ENCODE measurements around the gene NEK7. TPM values are rescaled to one million over a fixed set of nuclear protein-coding genes. Genes with fewer than 3 reads are reported as not detected.

NEK7 gene
- total RNA-seq, 1 experiment from 2014 or later = 51.1 TPM

GRCh38 chr1:198157241-198157846 is 546 bp downstream of the NEK7 start:
- POLR2A ChIA-PET = interaction anchor here (0.6 to 8.1 kb wide), 49 partner anchors 10 to 528 kb away, joined by 3 to 159 read pairs (median 5); partner anchors contain the start of gene C1orf53
- Mint-ChIP-seq H3K4me1 (ENCODE audit: insufficient read depth, unreplicated experiment) (peaks cover 42% of the 10 kb centered on the region), H3K9me3 (ENCODE audit: unreplicated experiment) (no peaks in the 10 kb centered on the region), H3K27me3 (ENCODE audit: insufficient read depth, unreplicated experiment) (no peaks in the 10 kb centered on the region), H3K36me3 (ENCODE audit: insufficient read depth, unreplicated experiment) (no peaks in the 10 kb centered on the region), H3K4me3 (ENCODE audit: unreplicated experiment) (peak overlapping the region; percentile 85), H3K27ac (ENCODE audit: low read depth, unreplicated experiment) (peak overlapping the region; percentile 86)
- no TSS peak for BruUV-seq (replicated peaks)
- peak; percentile 98 for DNase-seq (ENCODE audit: unreplicated experiment)
- no peak for TF ChIP-seq CTCF (IDR thresholded peaks at IDR 0.05; ENCODE audit: unreplicated experiment)
- CTCF ChIA-PET = interaction anchor here (0.7 to 4.6 kb wide), 8 partner anchors 9 to 307 kb away, joined by 3 to 15 read pairs (median 4); partner anchors contain the start of gene C1orf53
- intact Hi-C loops (cut with micrococcal nuclease) = loop anchor here (2.0 to 10.0 kb wide), 11 partner anchors 55 to 633 kb away; no protein-coding TSS in a partner anchor

- intact Hi-C loops (cut with micrococcal nuclease) = loop anchor here (2.0 to 10.0 kb wide), 13 partner anchors 55 to 633 kb away; no protein-coding TSS in a partner anchor
- peak overlapping the region; percentile 86 for H3K27ac Mint-ChIP-seq (ENCODE audit: low read depth, unreplicated experiment)
- DNase-seq (ENCODE audit: unreplicated experiment) = peak; percentile 49
- no peaks in the 10 kb centered on the region for H3K27me3 Mint-ChIP-seq (ENCODE audit: insufficient read depth, unreplicated experiment)
- TSS peak; percentile 11 for BruUV-seq (replicated peaks)
- no peaks in the 10 kb centered on the region for H3K9me3 Mint-ChIP-seq (ENCODE audit: unreplicated experiment)
- peaks cover 45% of the 10 kb centered on the region for H3K4me1 Mint-ChIP-seq (ENCODE audit: insufficient read depth, unreplicated experiment)
- ChIA-PET POLR2A (interaction anchor here (0.5 to 8.1 kb wide), 48 partner anchors 12 to 1043 kb away, joined by 3 to 159 read pairs (median 4); partner anchors contain the start of gene C1orf53), CTCF (interaction anchor here (0.6 to 2.2 kb wide), 24 partner anchors 10 to 539 kb away, joined by 3 to 14 read pairs (median 4); partner anchors contain the start of gene C1orf53)
- no peak for TF ChIP-seq CTCF (IDR thresholded peaks at IDR 0.05; ENCODE audit: unreplicated experiment)
- no peaks in the 10 kb centered on the region for H3K36me3 Mint-ChIP-seq (ENCODE audit: insufficient read depth, unreplicated experiment)
- peak overlapping the region; percentile 85 for H3K4me3 Mint-ChIP-seq (ENCODE audit: unreplicated experiment)
Observed at GRCh38 chr1:198157847-198158725, 1.3 kb downstream of the NEK7 start.

- peaks cover 45% of the 10 kb centered on the region for H3K4me1 Mint-ChIP-seq (ENCODE audit: insufficient read depth, unreplicated experiment)
- peak overlapping the region; percentile 85 for H3K4me3 Mint-ChIP-seq (ENCODE audit: unreplicated experiment)
- H3K27ac Mint-ChIP-seq (ENCODE audit: low read depth, unreplicated experiment) = peak overlapping the region; percentile 86
- CTCF ChIA-PET = interaction anchor here (0.6 to 2.2 kb wide), 23 partner anchors 10 to 540 kb away, joined by 3 to 14 read pairs (median 4); partner anchors contain the start of gene C1orf53
- TF ChIP-seq CTCF (IDR thresholded peaks at IDR 0.05; ENCODE audit: unreplicated experiment) = no peak
- no TSS peak for BruUV-seq (replicated peaks)
- H3K36me3 Mint-ChIP-seq (ENCODE audit: insufficient read depth, unreplicated experiment) = no peaks in the 10 kb centered on the region
- DNase-seq (ENCODE audit: unreplicated experiment) = peak; percentile 93
- POLR2A ChIA-PET = interaction anchor here (0.6 to 8.1 kb wide), 53 partner anchors 11 to 1042 kb away, joined by 3 to 159 read pairs (median 4); partner anchors contain the start of gene C1orf53
- intact Hi-C loops (cut with micrococcal nuclease) = loop anchor here (1.0 to 10.0 kb wide), 6 partner anchors 118 to 634 kb away; no protein-coding TSS in a partner anchor
- H3K9me3 Mint-ChIP-seq (ENCODE audit: unreplicated experiment) = no peaks in the 10 kb centered on the region
- no peaks in the 10 kb centered on the region for H3K27me3 Mint-ChIP-seq (ENCODE audit: insufficient read depth, unreplicated experiment)
Observed at GRCh38 chr1:198158735-198159589, 2.2 kb downstream of the NEK7 start.

All from MCF 10A (cell line).